ENCODE measurements around the gene KRTAP5-2. TPM values are rescaled to one million over a fixed set of nuclear protein-coding genes. Genes with fewer than 3 reads are reported as not detected.

KRTAP5-2 gene
- total and polyA plus RNA-seq, 2 of the 4 experiments (the other 2 are of a cell fraction) = not detected

GRCh38 chr11:1574238-1574932 is 23.7 kb downstream of the KRTAP5-2 start:
- H3K79me1 ChIP-seq (ENCODE audit: low read depth in 1 of 2, low read length in 2 of 2) = peaks cover 10 to 20% of the 10 kb centered on the region in 2 experiments; a peak in 2 of 4 replicates
- H3K9me3 ChIP-seq (ENCODE audit: control insufficient read depth, insufficient read depth, low read length) = peaks cover 8% of the 10 kb centered on the region
- H3K56ac ChIP-seq (ENCODE audit: extremely low read depth, insufficient read depth, low read length) = no peak overlapping the region
- H2AFZ ChIP-seq (replicated peaks; ENCODE audit: low read length, poor library complexity) = peak overlapping the region; percentile 72
- H2BK120ac ChIP-seq (ENCODE audit: low read depth, low read length) = no peak overlapping the region
- H2BK20ac ChIP-seq (ENCODE audit: low read depth, low read length) = no peak overlapping the region
- peak; percentile 23 for DNase-seq
- H2BK15ac ChIP-seq (ENCODE audit: low read depth, low read length) = no peak overlapping the region
- H3K4me1 ChIP-seq (ENCODE audit: control insufficient read depth, insufficient read depth, low read length) = peaks cover 3% of the 10 kb centered on the region
- peak; percentile 59 for ATAC-seq (ENCODE audit: low read depth)
- H2AK9ac ChIP-seq (replicated peaks; ENCODE audit: low read depth, low read length, poor library complexity) = peak overlapping the region; percentile 7
- H3K14ac ChIP-seq (replicated peaks; ENCODE audit: low read depth, low read length) = no peak overlapping the region
- POLR2A ChIA-PET (ENCODE audit: unreplicated experiment) = interaction anchor here (1.0 kb wide), 1 partner anchor 28 kb away, joined by 5 read pairs; no protein-coding TSS in a partner anchor
- BruUV-seq (replicated peaks) = no TSS peak
- no peak overlapping the region for H3K9ac ChIP-seq (ENCODE audit: low read depth, low read length)
- H3K4ac ChIP-seq (ENCODE audit: low read depth, low read length) = no peak overlapping the region
- no peaks in the 10 kb centered on the region for H3K36me3 ChIP-seq (ENCODE audit: control insufficient read depth, insufficient read depth, low read length)
- no peak overlapping the region for H4K5ac ChIP-seq (ENCODE audit: low read depth, low read length)
- H3K27me3 ChIP-seq (ENCODE audit: control insufficient read depth, insufficient read depth, low read length) = peaks cover 31% of the 10 kb centered on the region
- in situ Hi-C loops (cut with MboI; ENCODE audit: low sequenced_read_pairs) (no loop called here), intact Hi-C loops (cut with micrococcal nuclease) (loop anchor here (1.0 kb wide), 1 partner anchor 28 kb away; no protein-coding TSS in a partner anchor), dilution Hi-C loops (cut with HindIII; ENCODE audit: low sequenced_read_pairs, unreplicated experiment) (no loop called here)
- no peak overlapping the region for H2AK5ac ChIP-seq (ENCODE audit: low read depth, low read length)
- H3K23ac ChIP-seq (ENCODE audit: low read depth, low read length) = no peak overlapping the region
- no peak overlapping the region for H3K4me3 ChIP-seq (ENCODE audit: insufficient read depth, low read depth, low read length)
- peak overlapping the region; percentile 17; the same call in 1 of the 2 replicates for H3K4me2 ChIP-seq (ENCODE audit: low read depth, low read length)
- no peak overlapping the region for H4K91ac ChIP-seq (ENCODE audit: insufficient read depth, low read depth, low read length)
- H2BK5ac ChIP-seq (ENCODE audit: low read depth, low read length, poor library complexity, severe bottlenecking) = no peak overlapping the region
- 1% methylated on average over 19 of the region's 64 CpGs; no CpG with 5 or more reads in 1 of the 2 experiments for WGBS, 2 experiments (ENCODE audit: extremely low coverage in 2 of 2, insufficient read length in 1 of 2)
- H3K9me1 ChIP-seq (ENCODE audit: insufficient read depth, low read length) = no peaks in the 10 kb centered on the region
- no peak overlapping the region for H3K18ac ChIP-seq (ENCODE audit: low read depth, low read length)
- CTCF ChIA-PET = interaction anchor here (0.6 to 4.4 kb wide), 16 partner anchors 8 to 306 kb away, joined by 3 to 30 read pairs (median 5); no protein-coding TSS in a partner anchor
- H4K20me1 ChIP-seq (ENCODE audit: insufficient read depth, low read length) = peaks cover 28% of the 10 kb centered on the region
- H4K8ac ChIP-seq (ENCODE audit: low read depth in 2 of 2, low read length in 2 of 2) = no peak overlapping the region
- H3K27ac ChIP-seq (ENCODE audit: insufficient read depth, low read length) = no peak overlapping the region
- TF ChIP-seq MXI1 (IDR thresholded peaks at IDR 0.05; ENCODE audit: borderline replicate concordance, low read depth, low read length) (no peak), USF2 (IDR thresholded peaks at IDR 0.05; ENCODE audit: low read depth, low read length) (no peak), RFX5 (IDR thresholded peaks at IDR 0.05; ENCODE audit: low read depth, low read length) (no peak), NFE2L2 (IDR thresholded peaks at IDR 0.05; ENCODE audit: low read depth, low read length) (no peak), MAFK (IDR thresholded peaks at IDR 0.05; ENCODE audit: low read depth, low read length) (no peak), CEBPB (IDR thresholded peaks at IDR 0.05; ENCODE audit: low read depth, low read length) (no peak), RAD21 (IDR thresholded peaks at IDR 0.05; ENCODE audit: low read length) (peak; percentile 82), RCOR1 (IDR thresholded peaks at IDR 0.05; ENCODE audit: insufficient replicate concordance, low read length) (no peak), CTCF (conservative IDR thresholded peaks at IDR 0.05; ENCODE audit: low read depth, low read length) (peak; percentile 86), MAZ (IDR thresholded peaks at IDR 0.05; ENCODE audit: borderline replicate concordance, low read depth, low read length) (peak; percentile 84), CHD1 (IDR thresholded peaks at IDR 0.05; ENCODE audit: low read depth, low read length) (no peak), BHLHE40 (IDR thresholded peaks at IDR 0.05; ENCODE audit: low read depth, low read length) (no peak), ELK1 (IDR thresholded peaks at IDR 0.05; ENCODE audit: borderline replicate concordance, low read depth, low read length) (no peak), POLR2A (IDR thresholded peaks at IDR 0.05; ENCODE audit: low read depth, low read length) (no peak), SMC3 (IDR thresholded peaks at IDR 0.05; ENCODE audit: low read depth, low read length) (peak; percentile 70)
